PFSK-1 (cell line): ENCODE measurements around the gene CTXN3.

Source experiments
- POLR2AphosphoS5 ChIP-seq: IDR thresholded peaks from 2 replicates; pipeline ENCODE4 v1.6.1; 2012; ENCODE audit warnings: low read depth, mild to moderate bottlenecking, control low read depth, low read length, moderate library complexity
- TF ChIP-seq, protein P1 (sequence below), 2 experiments: IDR thresholded peaks; 2 replicates each; pipeline versions ENCODE4 v1.6.1 to v1.8.0; 2011 to 2012; ENCODE audit warnings: low read depth in 2 of 2, low read length in 2 of 2, control low read depth in 1 of 2, inconsistent platforms in 1 of 2, mild to moderate bottlenecking in 1 of 2, moderate library complexity in 1 of 2; ENCODE audit not compliant: insufficient read depth in 1 of 2

DNA sequence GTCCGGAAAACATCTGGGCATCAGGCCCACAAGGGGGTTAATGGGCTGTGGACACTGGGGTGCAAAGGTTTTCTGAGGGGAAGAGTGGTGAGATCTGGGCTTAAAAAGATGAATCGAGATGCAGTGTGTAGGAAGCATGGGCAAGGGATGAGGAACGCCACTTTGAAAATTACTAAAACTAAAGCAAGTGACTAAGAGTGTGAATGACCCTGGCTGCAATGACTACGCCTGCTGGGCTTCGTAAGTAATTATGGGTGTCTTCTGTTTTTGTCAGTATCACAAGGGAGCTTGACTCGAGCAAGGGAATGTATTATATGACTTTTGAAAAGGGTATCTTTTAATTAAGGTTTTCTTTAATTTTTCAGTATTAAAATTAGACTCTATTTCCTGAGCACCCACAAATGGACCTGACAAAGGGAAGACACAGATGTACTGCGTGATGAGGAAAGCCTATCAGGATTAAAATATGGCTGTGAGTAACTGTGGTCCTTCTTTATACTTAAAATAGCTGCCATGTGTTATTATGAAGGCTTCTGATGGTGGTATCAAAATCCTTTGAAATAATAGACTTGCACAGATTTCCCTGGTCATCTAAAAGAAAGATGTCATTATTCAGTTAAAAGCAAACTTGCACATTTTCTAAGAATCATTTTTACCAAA, 4.2 kb downstream of the CTXN3 start:
- no peak for TF ChIP-seq POLR2AphosphoS5
- TF ChIP-seq, protein P1, sequence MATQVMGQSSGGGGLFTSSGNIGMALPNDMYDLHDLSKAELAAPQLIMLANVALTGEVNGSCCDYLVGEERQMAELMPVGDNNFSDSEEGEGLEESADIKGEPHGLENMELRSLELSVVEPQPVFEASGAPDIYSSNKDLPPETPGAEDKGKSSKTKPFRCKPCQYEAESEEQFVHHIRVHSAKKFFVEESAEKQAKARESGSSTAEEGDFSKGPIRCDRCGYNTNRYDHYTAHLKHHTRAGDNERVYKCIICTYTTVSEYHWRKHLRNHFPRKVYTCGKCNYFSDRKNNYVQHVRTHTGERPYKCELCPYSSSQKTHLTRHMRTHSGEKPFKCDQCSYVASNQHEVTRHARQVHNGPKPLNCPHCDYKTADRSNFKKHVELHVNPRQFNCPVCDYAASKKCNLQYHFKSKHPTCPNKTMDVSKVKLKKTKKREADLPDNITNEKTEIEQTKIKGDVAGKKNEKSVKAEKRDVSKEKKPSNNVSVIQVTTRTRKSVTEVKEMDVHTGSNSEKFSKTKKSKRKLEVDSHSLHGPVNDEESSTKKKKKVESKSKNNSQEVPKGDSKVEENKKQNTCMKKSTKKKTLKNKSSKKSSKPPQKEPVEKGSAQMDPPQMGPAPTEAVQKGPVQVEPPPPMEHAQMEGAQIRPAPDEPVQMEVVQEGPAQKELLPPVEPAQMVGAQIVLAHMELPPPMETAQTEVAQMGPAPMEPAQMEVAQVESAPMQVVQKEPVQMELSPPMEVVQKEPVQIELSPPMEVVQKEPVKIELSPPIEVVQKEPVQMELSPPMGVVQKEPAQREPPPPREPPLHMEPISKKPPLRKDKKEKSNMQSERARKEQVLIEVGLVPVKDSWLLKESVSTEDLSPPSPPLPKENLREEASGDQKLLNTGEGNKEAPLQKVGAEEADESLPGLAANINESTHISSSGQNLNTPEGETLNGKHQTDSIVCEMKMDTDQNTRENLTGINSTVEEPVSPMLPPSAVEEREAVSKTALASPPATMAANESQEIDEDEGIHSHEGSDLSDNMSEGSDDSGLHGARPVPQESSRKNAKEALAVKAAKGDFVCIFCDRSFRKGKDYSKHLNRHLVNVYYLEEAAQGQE (IDR thresholded peaks at IDR 0.05; ENCODE audit: insufficient read depth in 1 of 2, low read depth in 2 of 2, low read length in 2 of 2): no peak
